ENCODE results near the gene ACER1. TPM values are rescaled to one million over a fixed set of nuclear protein-coding genes. Genes with fewer than 3 reads are reported as not detected.

The ACER1 gene
- total and polyA plus RNA-seq, 2 of the 13 experiments (the other 11 are each of a cell fraction or from before 2014, with no cell fraction given) = not detected

DNA sequence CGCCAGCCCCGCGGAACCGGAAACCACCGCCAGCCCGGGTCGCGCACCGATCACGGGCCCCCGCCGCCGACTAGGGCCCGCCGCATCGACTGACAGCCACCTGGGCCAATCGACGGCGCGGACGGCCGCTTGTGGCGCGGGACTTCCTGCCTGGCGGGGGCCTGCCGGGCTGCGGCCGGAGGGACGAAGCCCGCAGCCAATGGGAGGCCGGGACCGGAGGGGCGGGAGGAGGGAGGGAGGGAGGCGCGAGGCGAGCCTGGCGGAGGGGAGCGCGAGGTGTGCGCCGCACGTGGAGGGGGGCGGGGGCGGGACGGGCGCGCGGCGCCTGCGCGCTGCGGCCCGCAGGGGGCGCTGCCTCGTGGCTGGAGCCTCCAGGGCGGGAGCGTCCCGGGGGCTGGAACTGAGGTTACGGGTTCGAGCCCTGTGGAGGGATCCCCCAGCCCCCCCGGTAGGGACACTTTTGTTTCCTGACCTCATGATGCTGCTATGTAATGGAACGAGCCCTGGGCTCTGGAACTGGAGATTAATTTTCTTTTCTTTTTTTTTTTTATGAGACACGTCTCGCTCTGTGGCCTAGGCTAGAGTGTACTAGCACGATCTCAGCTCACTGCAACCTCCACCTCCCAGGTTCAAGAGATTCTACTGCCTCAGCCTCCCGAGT, 53.4 kb downstream of the ACER1 start, which contains the start of gene MLLT1 (continued):
- TF ChIP-seq RARG (CRISPR knock-in tag; IDR thresholded peaks at IDR 0.05; ENCODE audit: low read depth) = no peak
- 0 out of 2 replicates have a peak, but pooled peaks have one; percentile 36 for TF ChIP-seq ZBTB7B (CRISPR knock-in tag; IDR thresholded peaks at IDR 0.05)
- peak; percentile 53 for TF ChIP-seq HDAC2 (CRISPR knock-in tag; IDR thresholded peaks at IDR 0.05)
- TF ChIP-seq ZNF567 (CRISPR knock-in tag; IDR thresholded peaks at IDR 0.05; ENCODE audit: borderline replicate concordance) = no peak
- TF ChIP-seq ZKSCAN1 (IDR thresholded peaks at IDR 0.05; ENCODE audit: low read length) = peak; percentile 31; the same call in 1 of the 2 replicates
- TF ChIP-seq, protein P1, sequence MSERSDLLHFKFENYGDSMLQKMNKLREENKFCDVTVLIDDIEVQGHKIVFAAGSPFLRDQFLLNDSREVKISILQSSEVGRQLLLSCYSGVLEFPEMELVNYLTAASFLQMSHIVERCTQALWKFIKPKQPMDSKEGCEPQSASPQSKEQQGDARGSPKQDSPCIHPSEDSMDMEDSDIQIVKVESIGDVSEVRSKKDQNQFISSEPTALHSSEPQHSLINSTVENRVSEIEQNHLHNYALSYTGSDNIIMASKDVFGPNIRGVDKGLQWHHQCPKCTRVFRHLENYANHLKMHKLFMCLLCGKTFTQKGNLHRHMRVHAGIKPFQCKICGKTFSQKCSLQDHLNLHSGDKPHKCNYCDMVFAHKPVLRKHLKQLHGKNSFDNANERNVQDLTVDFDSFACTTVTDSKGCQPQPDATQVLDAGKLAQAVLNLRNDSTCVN (CRISPR knock-in tag; IDR thresholded peaks at IDR 0.05; ENCODE audit: borderline replicate concordance) = 0 out of 2 replicates have a peak, but pooled peaks have one; percentile 39
- no peak for TF ChIP-seq ZFY (CRISPR knock-in tag; IDR thresholded peaks at IDR 0.05)
- TF ChIP-seq, protein P2, sequence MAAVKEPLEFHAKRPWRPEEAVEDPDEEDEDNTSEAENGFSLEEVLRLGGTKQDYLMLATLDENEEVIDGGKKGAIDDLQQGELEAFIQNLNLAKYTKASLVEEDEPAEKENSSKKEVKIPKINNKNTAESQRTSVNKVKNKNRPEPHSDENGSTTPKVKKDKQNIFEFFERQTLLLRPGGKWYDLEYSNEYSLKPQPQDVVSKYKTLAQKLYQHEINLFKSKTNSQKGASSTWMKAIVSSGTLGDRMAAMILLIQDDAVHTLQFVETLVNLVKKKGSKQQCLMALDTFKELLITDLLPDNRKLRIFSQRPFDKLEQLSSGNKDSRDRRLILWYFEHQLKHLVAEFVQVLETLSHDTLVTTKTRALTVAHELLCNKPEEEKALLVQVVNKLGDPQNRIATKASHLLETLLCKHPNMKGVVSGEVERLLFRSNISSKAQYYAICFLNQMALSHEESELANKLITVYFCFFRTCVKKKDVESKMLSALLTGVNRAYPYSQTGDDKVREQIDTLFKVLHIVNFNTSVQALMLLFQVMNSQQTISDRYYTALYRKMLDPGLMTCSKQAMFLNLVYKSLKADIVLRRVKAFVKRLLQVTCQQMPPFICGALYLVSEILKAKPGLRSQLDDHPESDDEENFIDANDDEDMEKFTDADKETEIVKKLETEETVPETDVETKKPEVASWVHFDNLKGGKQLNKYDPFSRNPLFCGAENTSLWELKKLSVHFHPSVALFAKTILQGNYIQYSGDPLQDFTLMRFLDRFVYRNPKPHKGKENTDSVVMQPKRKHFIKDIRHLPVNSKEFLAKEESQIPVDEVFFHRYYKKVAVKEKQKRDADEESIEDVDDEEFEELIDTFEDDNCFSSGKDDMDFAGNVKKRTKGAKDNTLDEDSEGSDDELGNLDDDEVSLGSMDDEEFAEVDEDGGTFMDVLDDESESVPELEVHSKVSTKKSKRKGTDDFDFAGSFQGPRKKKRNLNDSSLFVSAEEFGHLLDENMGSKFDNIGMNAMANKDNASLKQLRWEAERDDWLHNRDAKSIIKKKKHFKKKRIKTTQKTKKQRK (IDR thresholded peaks at IDR 0.05; ENCODE audit: low read length) = no peak
- peak; percentile 94; the same call in 1 of the 2 replicates for TF ChIP-seq TFDP1 (CRISPR knock-in tag; IDR thresholded peaks at IDR 0.05; ENCODE audit: borderline replicate concordance)
- no peak for TF ChIP-seq RFX5 (IDR thresholded peaks at IDR 0.05; ENCODE audit: low read depth, low read length)
- 0 out of 2 replicates have a peak, but pooled peaks have one; percentile 45 for TF ChIP-seq MIER2 (CRISPR knock-in tag; IDR thresholded peaks at IDR 0.05)
- TF ChIP-seq ZNF724P (CRISPR knock-in tag; IDR thresholded peaks at IDR 0.05; ENCODE audit: borderline replicate concordance) = no peak
- TF ChIP-seq SMYD3 (CRISPR knock-in tag; IDR thresholded peaks at IDR 0.05) = no peak
